GM23338 (cell line): ENCODE measurements around the gene PDXDC1. TPM values are rescaled to one million over a fixed set of nuclear protein-coding genes. Genes with fewer than 3 reads are reported as not detected.
"Not testable (repeated sequence)": the region's sequence is repeated elsewhere in the genome, so short reads cannot be mapped to it uniquely, and the experiment has no call there.

ENCODE experiments used
- ATAC-seq: fragments of 200-7000 bp; cut with Tn5 transposase; 3 replicates; pipeline ENCODE4 v1.9.1; 2020
- DNase-seq: peaks from one replicate; pipeline ENCODE4 v3.0.0-alpha.2; 2015; ENCODE audit warnings: low spot score
- H2AFZ ChIP-seq: fragments of 200-600 bp; sonication (generic); 2 replicates; pipeline ENCODE4 v1.8.0; 2016; ENCODE audit warnings: antibody characterized with exemption, mild to moderate bottlenecking, moderate library complexity
- H3F3A ChIP-seq: fragments of 200-600 bp; sonication (generic); replicated peaks from 2 replicates; pipeline ENCODE4 v1.8.0; 2017; ENCODE audit warnings: antibody characterized with exemption, mixed run types, low read depth
- H3K27ac ChIP-seq: fragments of 200-600 bp; sonication (generic); 2 replicates; pipeline ENCODE4 v1.6.1; 2016; ENCODE audit warnings: low read depth
- H3K27me3 ChIP-seq: fragments of 200-600 bp; sonication (generic); 2 replicates; pipeline ENCODE4 v1.8.0; 2016; ENCODE audit warnings: mild to moderate bottlenecking, mixed run types, moderate library complexity; ENCODE audit not compliant: insufficient read depth
- H3K36me3 ChIP-seq: fragments of 200-600 bp; sonication (generic); 2 replicates; pipeline ENCODE4 v1.8.0; 2016; ENCODE audit warnings: mild to moderate bottlenecking; ENCODE audit not compliant: insufficient read depth
- H3K4me1 ChIP-seq: fragments of 200-600 bp; sonication (generic); 2 replicates; pipeline ENCODE4 v1.8.0; 2016; ENCODE audit warnings: mild to moderate bottlenecking, moderate library complexity; ENCODE audit not compliant: insufficient read depth
- H3K4me2 ChIP-seq: fragments of 200-600 bp; sonication (generic); 2 replicates; pipeline ENCODE4 v1.7.1; 2017; ENCODE audit warnings: mixed run types
- H3K4me3 ChIP-seq: fragments of 200-600 bp; sonication (generic); 2 replicates; pipeline ENCODE4 v1.6.1; 2016; ENCODE audit warnings: mixed run types
- H3K79me2 ChIP-seq: fragments of 200-600 bp; sonication (generic); replicated peaks from 2 replicates; pipeline ENCODE4 v1.8.0; 2017; ENCODE audit warnings: mild to moderate bottlenecking; ENCODE audit not compliant: insufficient read depth
- H3K9me2 ChIP-seq: fragments of 200-600 bp; sonication (generic); 2 replicates; pipeline ENCODE4 v1.8.0; 2017; ENCODE audit not compliant: insufficient read depth
- H4K20me1 ChIP-seq: fragments of 200-600 bp; sonication (generic); replicated peaks from 2 replicates; pipeline ENCODE4 v1.8.0; 2017; ENCODE audit warnings: mild to moderate bottlenecking; ENCODE audit not compliant: insufficient read depth
- H3K27ac Mint-ChIP-seq: 2 replicates; pipeline ENCODE4 v1.8.0; 2020; ENCODE audit warnings: inconsistent platforms, mild to moderate bottlenecking, moderate library complexity, mixed read lengths
- H3K27me3 Mint-ChIP-seq: 3 replicates; pipeline ENCODE4 v1.8.0; 2022; ENCODE audit warnings: low read depth, mild to moderate bottlenecking, moderate library complexity, mixed read lengths, inconsistent platforms; ENCODE audit not compliant: insufficient read depth, poor library complexity
- H3K36me3 Mint-ChIP-seq: 3 replicates; pipeline ENCODE4 v1.8.0; 2021; ENCODE audit warnings: low read depth, mild to moderate bottlenecking, inconsistent platforms, moderate library complexity, mixed read lengths
- H3K4me1 Mint-ChIP-seq: 3 replicates; pipeline ENCODE4 v1.8.0; 2020; ENCODE audit warnings: mild to moderate bottlenecking, inconsistent platforms, mixed read lengths
- H3K4me3 Mint-ChIP-seq: 3 replicates; pipeline ENCODE4 v1.8.0; 2021; ENCODE audit warnings: moderate library complexity, mild to moderate bottlenecking, inconsistent platforms, mixed read lengths
- H3K9me3 Mint-ChIP-seq: 3 replicates; pipeline ENCODE4 v1.8.0; 2020; ENCODE audit warnings: moderate library complexity, mild to moderate bottlenecking, inconsistent platforms, mixed read lengths
- POLR2AphosphoS5 ChIP-seq: IDR thresholded peaks from 2 replicates; pipeline ENCODE4 v1.6.1; 2016; ENCODE audit warnings: antibody characterized with exemption, low read depth
- polyA plus RNA-seq: library from polyadenylated mRNA; unstranded; fragments of >200 nt; fragmentation: Nextera tagmentation; extraction: Ambion mirVana; gene quantifications from 2 replicates; pipeline ENCODE4 v1.2.1, GENCODE V29; 2016
- total RNA-seq: library from RNA; depleted of rRNA; stranded (reverse); fragments of >200 nt; shearing (Covaris generic); gene quantifications from 2 replicates; pipeline ENCODE4 v1.2.3, GENCODE V29; 2014

Gene PDXDC1
- total and polyA plus RNA-seq, 2 experiments from 2014 or later = 40.0 to 91.6 TPM

DNA sequence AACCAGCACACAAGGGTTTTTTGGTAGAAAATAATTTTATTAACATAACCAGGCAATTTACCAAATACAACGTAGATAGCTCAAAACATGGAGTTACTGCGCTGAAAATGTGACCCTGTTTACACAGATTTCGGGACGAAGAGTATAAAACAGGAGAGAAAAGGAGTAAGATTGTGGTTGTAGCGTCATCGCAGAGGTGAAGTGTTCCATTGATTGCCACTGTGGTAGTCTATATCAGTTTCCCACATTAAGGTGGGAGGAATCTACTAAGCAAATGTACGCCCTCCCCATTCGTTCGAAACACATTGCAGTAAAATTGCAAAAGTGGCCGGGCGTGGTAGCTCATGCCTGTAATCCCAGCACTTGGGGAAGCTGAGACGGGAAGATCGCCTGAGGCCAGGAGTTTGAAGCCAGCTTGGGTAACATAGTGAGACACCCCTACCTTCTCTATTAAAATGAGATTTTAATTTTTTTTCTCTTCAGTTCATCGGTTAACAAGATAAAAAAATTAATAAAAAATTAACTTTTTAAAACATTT is 972 bp upstream of the PDXDC1 start:
- H4K20me1 ChIP-seq, H3K27ac Mint-ChIP-seq, H3K9me2 ChIP-seq, H3K27me3 ChIP-seq, H3K27me3 Mint-ChIP-seq, H3K36me3 Mint-ChIP-seq, H3F3A ChIP-seq, H3K9me3 Mint-ChIP-seq, H3K36me3 ChIP-seq, ATAC-seq, H3K27ac ChIP-seq, DNase-seq: not testable (repeated sequence)
- Histone ChIP-seq H3K4me2 (peak overlapping the region; percentile 100), H3K79me2 (peaks cover 29% of the 10 kb centered on the region), H3K4me3 (peak overlapping the region; percentile 100), H3K4me1 (peaks cover 11% of the 10 kb centered on the region), H2AFZ (0 out of 2 replicates have a peak overlapping the region, but pooled peaks have one; percentile 26)
- Mint-ChIP-seq H3K4me1 (peaks cover 13% of the 10 kb centered on the region), H3K4me3 (peak overlapping the region; percentile 94)

DNA sequence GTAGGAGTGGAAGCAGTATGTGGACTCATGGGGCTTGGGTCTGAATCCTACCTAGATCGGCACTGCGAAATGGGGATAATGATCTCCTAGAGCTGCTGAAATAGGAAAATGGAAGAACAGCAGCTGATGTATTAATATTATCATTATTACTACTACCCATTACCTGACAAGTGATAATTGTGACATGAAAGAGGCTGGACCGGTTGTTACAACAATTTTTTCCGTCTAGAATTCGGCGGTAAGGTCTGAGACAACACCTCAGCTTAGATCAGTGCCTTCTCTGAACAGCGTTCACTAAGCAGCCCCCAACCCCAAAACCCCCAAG is 533 bp upstream of the PDXDC1 start:
- Mint-ChIP-seq H3K4me1 (peaks cover 14% of the 10 kb centered on the region), H3K4me3 (peak overlapping the region; percentile 94), H3K27ac (peak overlapping the region; percentile 94)
- H3K9me3 Mint-ChIP-seq, H3F3A ChIP-seq, H3K27me3 ChIP-seq, H3K27me3 Mint-ChIP-seq, ATAC-seq, H3K36me3 ChIP-seq, H3K36me3 Mint-ChIP-seq, H3K9me2 ChIP-seq, DNase-seq: not testable (repeated sequence)
- peaks cover 12% of the 10 kb centered on the region; the same call in 1 of the 2 replicates for H4K20me1 ChIP-seq
- peak overlapping the region; percentile 96 for H2AFZ ChIP-seq
- peaks cover 33% of the 10 kb centered on the region for H3K79me2 ChIP-seq
- peak overlapping the region; percentile 100 for H3K4me3 ChIP-seq
- peak overlapping the region; percentile 76 for H3K27ac ChIP-seq
- 0 out of 2 replicates have a peak, but pooled peaks have one; percentile 39 for TF ChIP-seq POLR2AphosphoS5
- peak overlapping the region; percentile 100 for H3K4me2 ChIP-seq
- peaks cover 14% of the 10 kb centered on the region for H3K4me1 ChIP-seq

DNA sequence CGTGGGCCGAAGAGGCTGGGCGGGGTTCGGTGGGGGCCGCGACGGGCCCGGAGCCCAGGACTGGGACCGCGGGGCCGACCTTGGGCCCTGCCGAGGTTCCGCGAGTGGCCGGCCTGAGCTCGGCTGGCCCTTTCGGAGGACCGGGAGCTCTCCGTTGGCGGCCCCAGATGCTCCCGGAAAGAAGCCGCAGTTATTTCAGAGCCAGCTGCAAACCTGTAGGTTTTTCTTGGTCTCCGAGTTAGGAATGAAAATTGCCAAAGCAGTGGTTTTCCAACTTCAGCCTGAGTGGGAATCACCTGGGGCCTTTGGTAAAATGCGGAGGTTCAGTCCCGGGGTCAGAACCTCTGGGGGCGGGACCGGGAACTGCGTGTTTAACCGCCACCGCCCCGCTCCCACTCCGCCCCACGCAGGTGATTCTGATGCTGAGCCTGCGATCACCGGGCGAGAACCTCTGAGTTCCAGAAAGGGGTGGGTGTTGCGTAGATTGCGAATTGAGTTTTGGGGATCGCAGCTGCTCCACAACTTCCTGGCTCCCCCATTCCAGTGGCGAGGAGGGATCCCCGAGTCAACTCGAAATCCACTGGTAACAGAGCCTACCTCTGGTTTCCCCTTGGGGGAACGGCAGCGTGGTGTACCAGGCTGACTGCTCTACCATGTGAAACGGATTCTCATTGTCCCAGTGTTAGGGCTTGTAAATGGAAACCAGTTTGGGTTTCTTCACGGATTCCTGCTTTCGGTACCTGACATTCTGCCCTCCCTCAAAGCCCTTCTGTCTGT is 780 bp downstream of the PDXDC1 start:
- H3K4me1 Mint-ChIP-seq = peaks cover 14% of the 10 kb centered on the region
- ATAC-seq (peak; percentile 26), DNase-seq (peak; percentile 48)
- H3F3A ChIP-seq, H3K27me3 Mint-ChIP-seq, H3K9me2 ChIP-seq, H3K36me3 ChIP-seq, H3K27ac ChIP-seq, H3K9me3 Mint-ChIP-seq, H3K36me3 Mint-ChIP-seq, H3K27me3 ChIP-seq: not testable (repeated sequence)
- H3K27ac Mint-ChIP-seq = peak overlapping the region; percentile 40; the same call in 1 of the 2 replicates
- H4K20me1 ChIP-seq = peaks cover 15% of the 10 kb centered on the region; the same call in 1 of the 2 replicates
- peaks cover 44% of the 10 kb centered on the region for H3K79me2 ChIP-seq
- peak overlapping the region; percentile 100 for H3K4me3 ChIP-seq
- peak overlapping the region; percentile 100 for H3K4me2 ChIP-seq
- H3K4me3 Mint-ChIP-seq = peak overlapping the region; percentile 94
- peaks cover 14% of the 10 kb centered on the region for H3K4me1 ChIP-seq
- H2AFZ ChIP-seq = peak overlapping the region; percentile 81; the same call in 1 of the 2 replicates

DNA sequence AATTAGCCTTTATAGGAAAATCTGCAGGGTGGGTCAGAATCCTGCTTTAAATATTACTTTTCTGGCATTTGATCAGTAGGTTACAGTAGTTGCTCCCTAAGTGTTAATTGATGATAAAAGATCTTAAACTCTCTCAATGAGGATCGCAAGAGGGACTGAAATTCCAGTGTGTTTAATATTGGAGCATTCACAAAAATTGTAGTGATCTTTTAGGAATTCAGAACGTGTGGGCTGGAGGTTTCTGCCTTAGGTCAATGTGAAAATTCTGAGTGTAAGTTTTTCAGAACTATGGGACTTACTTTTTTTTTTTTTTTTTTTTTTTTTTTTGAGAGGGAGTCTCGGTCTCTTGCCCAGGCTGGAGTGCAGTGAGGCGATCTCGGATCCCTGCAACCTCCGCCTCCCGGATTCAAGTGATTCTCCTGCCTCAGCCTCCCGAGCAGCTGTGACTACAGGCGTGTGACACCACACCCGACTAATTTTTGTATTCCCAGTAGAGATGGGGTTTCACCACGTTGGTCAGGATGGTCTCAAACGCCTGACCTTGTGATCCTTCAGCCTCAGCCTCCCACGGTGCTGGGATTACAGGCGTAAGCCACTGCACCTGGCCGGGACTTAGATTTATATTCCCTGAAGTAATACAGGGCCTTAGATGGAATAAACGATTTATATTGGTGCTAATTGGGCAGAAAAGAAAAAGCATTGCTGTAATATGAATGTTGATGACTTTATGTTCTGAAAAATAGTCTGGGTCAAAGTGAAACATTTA is 2.3 kb downstream of the PDXDC1 start:
- DNase-seq, H3K9me2 ChIP-seq, H3K36me3 Mint-ChIP-seq, H3K27me3 ChIP-seq, H3F3A ChIP-seq, ATAC-seq, H2AFZ ChIP-seq, H3K4me2 ChIP-seq, H3K27ac ChIP-seq, H3K27me3 Mint-ChIP-seq, H3K36me3 ChIP-seq, H3K4me3 ChIP-seq, H3K27ac Mint-ChIP-seq, H3K9me3 Mint-ChIP-seq: not testable (repeated sequence)
- H4K20me1 ChIP-seq = peaks cover 15% of the 10 kb centered on the region; the same call in 1 of the 2 replicates
- Mint-ChIP-seq H3K4me3 (peak overlapping the region; percentile 94), H3K4me1 (peaks cover 14% of the 10 kb centered on the region)
- H3K79me2 ChIP-seq = peaks cover 58% of the 10 kb centered on the region
- peaks cover 14% of the 10 kb centered on the region for H3K4me1 ChIP-seq

DNA sequence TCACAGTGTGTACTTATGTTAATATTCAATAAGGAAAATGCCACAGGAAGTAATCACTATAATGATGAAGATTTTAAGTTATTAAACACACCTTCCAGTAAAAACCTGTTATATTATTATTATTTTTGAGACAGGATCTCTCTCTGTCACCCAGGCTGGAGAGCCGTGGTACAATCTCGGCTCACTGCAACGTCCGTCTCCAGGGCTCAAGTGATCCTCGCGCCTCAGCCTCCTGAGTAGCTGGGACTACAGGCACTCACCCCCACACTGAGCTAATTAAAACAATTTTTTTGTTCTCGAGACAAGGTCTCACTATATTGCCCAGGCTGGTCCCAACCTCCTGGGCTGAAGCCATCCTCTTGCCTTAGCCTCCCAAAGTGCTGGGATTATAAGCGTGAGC is 3.5 kb downstream of the PDXDC1 start:
- H4K20me1 ChIP-seq = peaks cover 15% of the 10 kb centered on the region; the same call in 1 of the 2 replicates

DNA sequence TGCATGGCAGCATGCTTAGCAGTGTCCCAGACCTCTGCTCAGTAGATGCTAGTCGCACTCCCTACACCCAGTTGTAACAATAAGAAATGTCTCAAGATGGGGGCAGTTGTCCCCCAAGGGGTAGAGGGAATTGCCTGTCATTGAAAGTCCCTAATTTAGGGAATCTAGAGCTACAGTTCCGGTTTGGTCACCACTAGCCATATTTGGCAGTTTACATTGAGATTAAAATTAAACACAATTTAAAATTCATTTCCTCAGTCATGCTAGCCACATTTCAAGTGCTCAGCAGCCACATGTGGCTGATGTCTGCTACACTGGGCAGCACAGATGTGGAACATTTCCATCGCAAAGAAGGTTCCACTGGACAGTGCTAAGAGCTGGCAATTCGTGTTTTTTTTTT is 4.1 kb downstream of the PDXDC1 start:
- H3K79me2 ChIP-seq = peaks cover 71% of the 10 kb centered on the region
- H3K9me3 Mint-ChIP-seq, H3K36me3 ChIP-seq, H3K4me3 ChIP-seq, H3K4me3 Mint-ChIP-seq, H3F3A ChIP-seq, ATAC-seq, H2AFZ ChIP-seq, H3K9me2 ChIP-seq, DNase-seq, H3K36me3 Mint-ChIP-seq, H3K27me3 ChIP-seq, H3K27ac ChIP-seq, H3K27me3 Mint-ChIP-seq, H3K27ac Mint-ChIP-seq: not testable (repeated sequence)
- peaks cover 15% of the 10 kb centered on the region; the same call in 1 of the 2 replicates for H4K20me1 ChIP-seq
- 0 out of 2 replicates have a peak overlapping the region, but pooled peaks have one; percentile 56 for H3K4me2 ChIP-seq
- peaks cover 14% of the 10 kb centered on the region for H3K4me1 ChIP-seq
- H3K4me1 Mint-ChIP-seq = peaks cover 12% of the 10 kb centered on the region

More for the DNA sequence above, 3.5 kb downstream of the PDXDC1 start:
- not testable (repeated sequence) for DNase-seq, H3K4me2 ChIP-seq, H3K36me3 ChIP-seq, H3K27me3 ChIP-seq, H3K27ac Mint-ChIP-seq, H3F3A ChIP-seq, H3K4me3 Mint-ChIP-seq, H3K9me2 ChIP-seq, H2AFZ ChIP-seq, H3K36me3 Mint-ChIP-seq, ATAC-seq, H3K4me3 ChIP-seq, H3K9me3 Mint-ChIP-seq, H3K27me3 Mint-ChIP-seq, H3K27ac ChIP-seq
- H3K4me1 ChIP-seq = peaks cover 14% of the 10 kb centered on the region
- H3K4me1 Mint-ChIP-seq = peaks cover 14% of the 10 kb centered on the region
- peaks cover 67% of the 10 kb centered on the region for H3K79me2 ChIP-seq
